ENCODE measurements around the gene ARIH2.

ARIH2 gene

GRCh38 chr3:49034650-49035049 is 116.0 kb downstream of the ARIH2 start:
- no peak for DNase-seq (ENCODE audit: low read depth)
- no peak for TF ChIP-seq CTCF (conservative IDR thresholded peaks at IDR 0.05; ENCODE audit: low read length)
- H3K4me3 ChIP-seq (ENCODE audit: low read length) = no peak overlapping the region

GRCh38 chr3:49035281-49035680 is 116.6 kb downstream of the ARIH2 start:
- no peak for TF ChIP-seq CTCF (conservative IDR thresholded peaks at IDR 0.05; ENCODE audit: low read length)
- no peak for DNase-seq (ENCODE audit: low read depth)
- H3K4me3 ChIP-seq (ENCODE audit: low read length) = no peak overlapping the region

Measured in AG10803 (cell line).